ENCODE measurements around the gene NCOA3.
A peak's percentile ranks its signal among the peaks of the same experiment; 100 is the strongest.

The NCOA3 gene

GRCh38 chr20:47682028-47682783, 180.5 kb downstream of the NCOA3 start:
- DNase-seq: no peak
- TF ChIP-seq, protein P1, sequence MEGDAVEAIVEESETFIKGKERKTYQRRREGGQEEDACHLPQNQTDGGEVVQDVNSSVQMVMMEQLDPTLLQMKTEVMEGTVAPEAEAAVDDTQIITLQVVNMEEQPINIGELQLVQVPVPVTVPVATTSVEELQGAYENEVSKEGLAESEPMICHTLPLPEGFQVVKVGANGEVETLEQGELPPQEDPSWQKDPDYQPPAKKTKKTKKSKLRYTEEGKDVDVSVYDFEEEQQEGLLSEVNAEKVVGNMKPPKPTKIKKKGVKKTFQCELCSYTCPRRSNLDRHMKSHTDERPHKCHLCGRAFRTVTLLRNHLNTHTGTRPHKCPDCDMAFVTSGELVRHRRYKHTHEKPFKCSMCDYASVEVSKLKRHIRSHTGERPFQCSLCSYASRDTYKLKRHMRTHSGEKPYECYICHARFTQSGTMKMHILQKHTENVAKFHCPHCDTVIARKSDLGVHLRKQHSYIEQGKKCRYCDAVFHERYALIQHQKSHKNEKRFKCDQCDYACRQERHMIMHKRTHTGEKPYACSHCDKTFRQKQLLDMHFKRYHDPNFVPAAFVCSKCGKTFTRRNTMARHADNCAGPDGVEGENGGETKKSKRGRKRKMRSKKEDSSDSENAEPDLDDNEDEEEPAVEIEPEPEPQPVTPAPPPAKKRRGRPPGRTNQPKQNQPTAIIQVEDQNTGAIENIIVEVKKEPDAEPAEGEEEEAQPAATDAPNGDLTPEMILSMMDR (IDR thresholded peaks at IDR 0.05): no peak
- Mint-ChIP-seq H3K27ac (no peak overlapping the region), H3K4me3 (no peak overlapping the region), H3K27me3 (ENCODE audit: low read depth, poor library complexity) (peaks cover 6% of the 10 kb centered on the region), H3K9me3 (no peaks in the 10 kb centered on the region), H3K36me3 (ENCODE audit: low read depth) (peaks cover 30% of the 10 kb centered on the region), H3K4me1 (peaks cover 8% of the 10 kb centered on the region)

DNA sequence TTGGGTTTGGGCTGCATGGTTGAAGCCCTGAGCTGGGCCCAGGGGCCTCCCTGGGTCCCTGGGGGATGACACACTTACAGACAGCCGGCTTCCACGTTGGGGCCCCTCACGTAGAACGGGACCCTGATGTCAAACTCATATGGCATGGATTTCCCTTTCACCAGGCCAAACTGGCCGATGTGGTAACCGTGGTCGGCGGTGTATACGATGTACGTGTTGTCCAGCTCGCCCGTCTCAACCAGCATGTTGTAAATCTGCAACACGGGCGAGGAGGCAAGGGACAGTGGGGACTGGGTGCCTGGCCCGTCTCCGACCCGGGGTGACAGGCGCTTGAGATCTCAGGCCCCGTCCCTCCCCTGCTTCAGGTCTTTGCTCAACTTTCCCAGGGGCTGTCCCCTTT, 181.2 kb downstream of the NCOA3 start:
- no peak overlapping the region for H3K4me3 Mint-ChIP-seq
- peaks cover 37% of the 10 kb centered on the region for H3K36me3 Mint-ChIP-seq (ENCODE audit: low read depth)
- H3K9me3 Mint-ChIP-seq: no peaks in the 10 kb centered on the region
- TF ChIP-seq, protein P1 (IDR thresholded peaks at IDR 0.05): no peak
- H3K27ac Mint-ChIP-seq: no peak overlapping the region
- DNase-seq: no peak
- peaks cover 13% of the 10 kb centered on the region for H3K4me1 Mint-ChIP-seq
- peaks cover 2% of the 10 kb centered on the region for H3K27me3 Mint-ChIP-seq (ENCODE audit: low read depth, poor library complexity)

DNA sequence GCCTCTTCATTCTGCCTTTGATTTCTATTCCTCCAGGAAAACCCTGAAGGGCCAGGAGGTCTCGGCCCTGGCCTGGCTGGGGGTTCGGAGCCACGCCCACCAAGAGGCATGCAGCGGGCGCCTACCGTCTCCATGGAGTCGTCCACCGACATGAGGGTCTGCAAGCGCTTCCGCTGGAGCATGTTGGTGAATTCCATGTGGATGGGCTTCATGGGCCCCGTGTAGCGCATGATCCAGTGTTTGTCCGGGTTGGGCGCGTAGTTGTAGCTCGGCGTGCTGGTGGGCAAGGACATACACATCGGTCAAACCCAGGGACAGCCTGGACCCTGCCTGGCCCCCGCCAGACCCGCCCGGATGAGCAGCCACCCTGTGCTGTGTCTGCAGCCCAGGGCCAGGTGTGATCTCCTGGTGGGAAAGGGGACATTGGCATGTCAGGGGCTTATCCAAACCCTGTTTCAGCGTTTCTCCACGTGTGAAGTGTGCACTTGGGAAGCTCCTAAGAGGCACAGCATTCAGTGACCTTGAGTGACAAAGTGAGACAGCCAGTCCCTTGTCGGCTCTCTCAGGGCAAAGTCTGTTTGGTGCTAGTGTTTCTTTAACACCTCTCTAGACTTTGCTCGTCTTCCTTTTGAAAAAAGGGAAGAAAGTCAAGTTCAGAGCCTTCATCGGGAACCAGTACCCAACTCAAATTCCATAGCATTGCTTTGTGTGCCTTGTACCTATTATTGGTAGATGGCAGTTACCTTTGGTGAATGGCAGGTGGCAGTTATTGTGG, 182.8 kb downstream of the NCOA3 start:
- no peaks in the 10 kb centered on the region for H3K9me3 Mint-ChIP-seq
- no peaks in the 10 kb centered on the region for H3K27me3 Mint-ChIP-seq (ENCODE audit: low read depth, poor library complexity)
- no peak overlapping the region for H3K27ac Mint-ChIP-seq
- TF ChIP-seq, protein P1 (IDR thresholded peaks at IDR 0.05): no peak
- H3K36me3 Mint-ChIP-seq (ENCODE audit: low read depth): peaks cover 44% of the 10 kb centered on the region
- H3K4me1 Mint-ChIP-seq: peaks cover 13% of the 10 kb centered on the region
- DNase-seq: no peak
- H3K4me3 Mint-ChIP-seq: no peak overlapping the region

- H3K4me3 Mint-ChIP-seq: no peak overlapping the region
- TF ChIP-seq, protein P1 (IDR thresholded peaks at IDR 0.05): no peak
- H3K4me1 Mint-ChIP-seq: peaks cover 13% of the 10 kb centered on the region
- DNase-seq: no peak
- peaks cover 48% of the 10 kb centered on the region for H3K36me3 Mint-ChIP-seq (ENCODE audit: low read depth)
- H3K27ac Mint-ChIP-seq: no peak overlapping the region
- no peaks in the 10 kb centered on the region for H3K9me3 Mint-ChIP-seq
- no peaks in the 10 kb centered on the region for H3K27me3 Mint-ChIP-seq (ENCODE audit: low read depth, poor library complexity)
Observed at GRCh38 chr20:47686545-47686944, 184.9 kb downstream of the NCOA3 start.

GRCh38 chr20:47687095-47687987, 185.7 kb downstream of the NCOA3 start:
- DNase-seq: no peak
- TF ChIP-seq, protein P1 (IDR thresholded peaks at IDR 0.05): no peak
- Mint-ChIP-seq H3K36me3 (ENCODE audit: low read depth) (peaks cover 43% of the 10 kb centered on the region), H3K4me1 (peaks cover 13% of the 10 kb centered on the region), H3K27ac (peak overlapping the region; percentile 2), H3K9me3 (no peaks in the 10 kb centered on the region), H3K4me3 (no peak overlapping the region), H3K27me3 (ENCODE audit: low read depth, poor library complexity) (no peaks in the 10 kb centered on the region)

Data from nephron progenitor cell (in vitro differentiated cells).